K562 (cell line): ENCODE results near the gene USP22. TPM values are rescaled to one million over a fixed set of nuclear protein-coding genes. Genes with fewer than 3 reads are reported as not detected.

ENCODE experiments used
- CBFA2T2 ChIP-seq: fragments of 450-650 bp; conservative IDR thresholded peaks from 2 replicates; pipeline ENCODE4 v1.6.1; 2017; ENCODE audit warnings: mild to moderate bottlenecking
- CHD7 ChIP-seq: fragments of 200-600 bp; sonication (generic); IDR thresholded peaks from one replicate; pipeline ENCODE4 v1.6.1; 2012; ENCODE audit warnings: mild to moderate bottlenecking, low read depth, low read length, inconsistent platforms
- FOXA3 ChIP-seq, 2 experiments: fragments of 450-650 bp in 1 of 2; sonication (generic) in 1 of 2; formaldehyde crosslinking; IDR thresholded peaks in 1 of 2; conservative IDR thresholded peaks in 1 of 2; 2 replicates each; pipeline versions ENCODE4 v1.4.0 to v1.8.0; 2020 to 2022; ENCODE audit warnings: mild to moderate bottlenecking in 2 of 2, missing genetic modification reagents in 1 of 2
- FOXJ3 ChIP-seq: sonication (generic); formaldehyde crosslinking; IDR thresholded peaks from 2 replicates; pipeline ENCODE4 v1.4.0; 2020; ENCODE audit warnings: mild to moderate bottlenecking, missing genetic modification reagents
- POLR2AphosphoS2 ChIP-seq: IDR thresholded peaks from 2 replicates; pipeline ENCODE4 v1.6.1; 2012; ENCODE audit warnings: low read length, improper control_type of control experiment
- RAD21 ChIP-seq, 2 experiments: fragments of 250-450 bp in 1 of 2; fragments of 450-650 bp in 1 of 2; sonication (Bioruptor Pico) in 1 of 2; formaldehyde crosslinking in 1 of 2; IDR thresholded peaks in 1 of 2; conservative IDR thresholded peaks in 1 of 2; 2 replicates each; pipeline versions ENCODE4 v1.4.0 to v1.8.0; 2020 to 2022; ENCODE audit warnings: mild to moderate bottlenecking in 2 of 2, moderate library complexity in 1 of 2
- ZNF143 ChIP-seq: sonication (generic); formaldehyde crosslinking; IDR thresholded peaks from 2 replicates; pipeline ENCODE4 v1.9.0; 2022; ENCODE audit warnings: mild to moderate bottlenecking, missing genetic modification reagents
- polyA plus RNA-seq, 8 experiments: library from polyadenylated mRNA; depleted of rRNA in 4 of 8; stranded (reverse) in 5 of 8; unstranded in 3 of 8; fragments of >200 nt; fragmentation: Nextera tagmentation in 2 of 8; fragmentation: Illumina TruSeq in 1 of 8; extraction: Ambion mirVana in 2 of 8; extraction: Trizol in 1 of 8; gene quantifications; 2 replicates each; pipeline versions ENCODE4 v1.2.1 to v1.2.3, GENCODE V29; 2011 to 2014; ENCODE audit warnings: inconsistent platforms in 1 of 8, missing spikeins in 1 of 8
- total RNA-seq, 7 experiments: library from RNA; depleted of rRNA in 6 of 7; stranded (reverse); fragments of >200 nt in 6 of 7; fragmentation: Illumina TruSeq in 2 of 7; extraction: Trizol in 2 of 7; gene quantifications; 2 replicates each; pipeline versions ENCODE4 v1.2.1 to v1.2.3, GENCODE V29; 2011 to 2021; ENCODE audit warnings: low replicate concordance in 1 of 7

The USP22 gene
- total and polyA plus RNA-seq, 9 of the 15 experiments (the other 6 are each of a cell fraction or from before 2014, with no cell fraction given): 6.5 to 113 (median 58.9) TPM

- peak; percentile 43 for TF ChIP-seq CHD7
- no peak for TF ChIP-seq ZNF143 (CRISPR knock-in tag)
- peak in 1 of 2 experiments; percentile 42; a peak in 1 of 4 replicates for TF ChIP-seq RAD21 (CRISPR knock-in tag; conservative IDR thresholded peaks at IDR 0.05 in 1 of 2, IDR thresholded peaks at IDR 0.05 in 1 of 2)
- TF ChIP-seq FOXA3 (CRISPR knock-in tag; conservative IDR thresholded peaks at IDR 0.05 in 1 of 2, IDR thresholded peaks at IDR 0.05 in 1 of 2): no peak
- TF ChIP-seq POLR2AphosphoS2: peak; percentile 76; the same call in 1 of the 2 replicates
- TF ChIP-seq FOXJ3 (CRISPR knock-in tag): no peak
- no peak for TF ChIP-seq CBFA2T2
Measured at GRCh38 chr17:20997711-20998570, 44.9 kb downstream of the USP22 start (continued).
